Ovary (tissue), 9 donors: Measurements from ENCODE around the gene DOK3. TPM values are rescaled to one million over a fixed set of nuclear protein-coding genes. Genes with fewer than 3 reads are reported as not detected.

Experiments used
- DNase-seq, 5 donors: peaks; one replicate each; pipeline ENCODE4 v3.0.0-alpha.2; 2019 to 2020
- H3K27ac ChIP-seq, 2 donors: fragments of 200-600 bp; one replicate each; pipeline versions ENCODE4 v1.5.1 to v1.8.0; 2019 to 2022
- H3K27me3 ChIP-seq: fragments of 200-600 bp; one replicate; pipeline ENCODE4 v1.8.0; 2022
- H3K36me3 ChIP-seq: fragments of 200-600 bp; sonication (generic); one replicate; pipeline ENCODE4 v1.5.1; 2019
- H3K4me1 ChIP-seq: one replicate; pipeline ENCODE4 v1.8.1; 2013; ENCODE audit warnings: mild to moderate bottlenecking, moderate library complexity; ENCODE audit not compliant: insufficient read depth
- H3K4me3 ChIP-seq: fragments of 200-600 bp; sonication (generic); one replicate; pipeline ENCODE4 v1.5.1; 2017
- H3K9me3 ChIP-seq, 2 donors: fragments of 200-600 bp in 1 of 2; sonication (generic) in 1 of 2; one replicate each; pipeline versions ENCODE4 v1.5.1 to v1.8.1; 2013 to 2019; ENCODE audit warnings: mild to moderate bottlenecking in 1 of 2, moderate library complexity in 1 of 2
- CTCF ChIP-seq, 3 donors: fragments of 450-650 bp in 2 of 3; fragments of 200-600 bp in 1 of 3; IDR thresholded peaks; one replicate each; pipeline versions ENCODE4 v1.5.1 to v1.8.0; 2016 to 2022; ENCODE audit warnings: antibody characterized with exemption in 3 of 3, mild to moderate bottlenecking in 1 of 3
- EP300 ChIP-seq: sonication (generic); formaldehyde crosslinking; IDR thresholded peaks from one replicate; pipeline ENCODE4 v1.6.1; 2017; ENCODE audit warnings: antibody characterized with exemption
- POLR2A ChIP-seq: fragments of 450-650 bp; IDR thresholded peaks from one replicate; pipeline ENCODE4 v1.6.1; 2017; ENCODE audit warnings: antibody characterized with exemption, mild to moderate bottlenecking, moderate library complexity
- WGBS, 3 donors: extraction: QIAGEN DNeasy Blood & Tissue Kit in 1 of 3; methylation state at CpG; one replicate each; pipeline versions ENCODE4 v1.1.5 to v1.1.7; 2013 to 2017; 5-methylcytosine and 5-hydroxymethylcytosine counted together
- intact Hi-C, 4 donors: fragments of 100-400 bp; cut with DNase I; formaldehyde crosslinking; loops; one replicate each; pipeline versions ENCODE4 v1.11.0 to v1.15.1; 2022 to 2023
- polyA plus RNA-seq, 2 donors: library from polyadenylated mRNA; stranded (reverse); fragments of 200-250 nt in 1 of 2; fragments of 350-450 nt in 1 of 2; fragmentation: Illumina TruSeq in 1 of 2; extraction: RNeasy Lipid Tissue Mini Kit (QIAGEN cat#74804) in 1 of 2; gene quantifications; one replicate each; pipeline ENCODE4 v1.2.3, GENCODE V29; 2013 to 2014
- total RNA-seq, 7 donors: library from RNA; depleted of rRNA in 2 of 7; stranded (reverse); fragments of >200 nt in 2 of 7; fragmentation: NEBNext Ultra II Directional in 3 of 7; extraction: Animal tissue kit (Norgen Biotek cat#: 25700) in 3 of 7; gene quantifications; one replicate each; pipeline versions ENCODE4 v1.1.0 to v1.2.4, GENCODE V29; 2016 to 2023
- donor health status: DM: no; HTN: no; CAD: no; lungs with moderate emphysema.
- donor health status: DM: no; HTN: no; CAD: no.
- donor health status: Bipolar disorder and iron deficiency.
- donor health status: DM: yes; HTN: yes; CAD: no.
- donor health status: DM: no; HTN: no; CAD: no.
- donor health status: DM: yes; HTN: yes; CAD: no.

DOK3 gene
- total and polyA plus RNA-seq, 9 donors = 1.3 to 7.2 (median 2.5) TPM

DNA sequence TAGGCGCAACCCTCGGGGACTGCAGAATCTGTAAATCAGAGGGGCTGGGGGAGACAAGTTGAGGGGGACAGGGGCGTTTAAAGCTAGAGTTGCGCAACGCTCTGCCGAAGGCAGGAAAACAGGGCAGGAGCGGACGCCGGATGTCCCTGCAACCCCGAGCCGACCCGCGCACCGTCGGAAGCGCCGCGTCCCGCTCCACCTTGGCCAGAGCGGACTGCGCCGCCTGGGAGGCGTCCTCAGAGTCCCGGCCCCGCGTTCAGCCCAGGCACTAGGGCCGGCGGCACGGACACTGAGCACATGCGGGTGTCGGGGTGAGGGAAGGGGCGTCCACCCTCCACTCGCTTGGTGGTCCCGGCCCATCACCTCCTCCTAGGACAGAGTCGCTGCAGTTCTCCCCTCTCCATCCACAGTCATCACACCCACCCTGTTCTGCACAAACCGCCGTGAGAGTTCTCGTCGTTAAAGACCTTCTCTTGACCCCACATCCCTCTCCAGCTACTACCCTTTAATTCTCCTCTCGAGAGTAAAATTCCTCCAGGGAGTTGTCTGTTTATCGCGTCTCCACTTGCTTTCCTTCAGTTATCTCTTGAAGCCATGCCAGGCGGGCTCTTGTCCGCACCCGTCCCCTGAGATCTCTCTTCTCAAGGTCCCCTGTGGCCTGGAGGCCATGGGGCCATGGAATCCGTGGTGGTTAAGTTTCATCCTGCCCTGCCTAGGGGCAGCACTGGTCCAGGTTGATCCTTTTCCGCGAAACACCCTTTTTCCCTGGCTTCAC is 11.4 kb downstream of the DOK3 start:
- DNase-seq = peak; percentile 64 to 78 (median 71)
- peaks cover 13% of the 10 kb centered on the region for H3K4me1 ChIP-seq
- no peaks in the 10 kb centered on the region for H3K36me3 ChIP-seq
- no peaks in the 10 kb centered on the region for H3K27me3 ChIP-seq
- H3K9me3 ChIP-seq = no peaks in the 10 kb centered on the region
- TF ChIP-seq POLR2A (no peak), EP300 (no peak), CTCF (IDR thresholded peaks at IDR 0.05) (peak in 1 of 3 donors; percentile 4)
- intact Hi-C loops = loop anchor here in 2 of 4 donors (2.0 to 10.0 kb wide), 3 partner anchors 93 to 383 kb away; partner anchors contain the start of gene PFN3 (in 1 of the 2)
- peak overlapping the region; percentile 48 to 64 for H3K27ac ChIP-seq
- WGBS, 3 donors = 5 to 8% (median 6%) methylated on average over 48 of the region's 48 CpGs
- peak overlapping the region; percentile 63 for H3K4me3 ChIP-seq

GRCh38 chr5:177497292-177498012 is 12.2 kb downstream of the DOK3 start, which contains the start of gene PDLIM7:
Gene PDLIM7, minus strand, starts transcription at chr5:177497604. Its CDS starts 1,092 bp downstream, at chr5:177496512.
- Histone ChIP-seq H3K4me3 (peak within 1 kb of the TSS; percentile 63), H3K36me3 (no peaks in the 10 kb centered on the region), H3K9me3 (no peaks in the 10 kb centered on the region), H3K4me1 (peaks cover 13% of the 10 kb centered on the region), H3K27me3 (no peaks in the 10 kb centered on the region), H3K27ac (peak within 1 kb of the TSS; percentile 62 to 65)
- peak; percentile 94 to 98 (median 97) for DNase-seq
- peak in 1 of 3 donors; percentile 14 for TF ChIP-seq CTCF (IDR thresholded peaks at IDR 0.05)
- no peak for TF ChIP-seq EP300
- TF ChIP-seq POLR2A = peak; percentile 90
- 0 to 1% (median 1%) methylated on average over 26 to 73 of the region's 73 CpGs for WGBS, 3 donors
- intact Hi-C loops = loop anchor here in 2 of 4 donors (2.0 to 10.0 kb wide), 4 partner anchors 41 to 383 kb away; partner anchors contain the start of gene PFN3 (in 1 of the 2)

GRCh38 chr5:177496727-177497291 is 12.8 kb downstream of the DOK3 start:
- intact Hi-C loops = loop anchor here in 2 of 4 donors (2.0 to 10.0 kb wide), 3 partner anchors 40 to 382 kb away; partner anchors contain the start of gene PFN3 (in 1 of the 2)
- no peaks in the 10 kb centered on the region for H3K27me3 ChIP-seq
- DNase-seq = peak; percentile 85 to 89 (median 86)
- TF ChIP-seq CTCF (IDR thresholded peaks at IDR 0.05) (no peak), EP300 (no peak), POLR2A (no peak)
- no peaks in the 10 kb centered on the region for H3K36me3 ChIP-seq
- H3K4me1 ChIP-seq = peaks cover 13% of the 10 kb centered on the region
- no peaks in the 10 kb centered on the region for H3K9me3 ChIP-seq
- WGBS, 3 donors = 0% methylated on average over 10 to 27 of the region's 29 CpGs
- H3K27ac ChIP-seq = peak overlapping the region; percentile 62 to 65
- peak overlapping the region; percentile 63 for H3K4me3 ChIP-seq
